ENCODE data around the gene HECW1.

DNA sequence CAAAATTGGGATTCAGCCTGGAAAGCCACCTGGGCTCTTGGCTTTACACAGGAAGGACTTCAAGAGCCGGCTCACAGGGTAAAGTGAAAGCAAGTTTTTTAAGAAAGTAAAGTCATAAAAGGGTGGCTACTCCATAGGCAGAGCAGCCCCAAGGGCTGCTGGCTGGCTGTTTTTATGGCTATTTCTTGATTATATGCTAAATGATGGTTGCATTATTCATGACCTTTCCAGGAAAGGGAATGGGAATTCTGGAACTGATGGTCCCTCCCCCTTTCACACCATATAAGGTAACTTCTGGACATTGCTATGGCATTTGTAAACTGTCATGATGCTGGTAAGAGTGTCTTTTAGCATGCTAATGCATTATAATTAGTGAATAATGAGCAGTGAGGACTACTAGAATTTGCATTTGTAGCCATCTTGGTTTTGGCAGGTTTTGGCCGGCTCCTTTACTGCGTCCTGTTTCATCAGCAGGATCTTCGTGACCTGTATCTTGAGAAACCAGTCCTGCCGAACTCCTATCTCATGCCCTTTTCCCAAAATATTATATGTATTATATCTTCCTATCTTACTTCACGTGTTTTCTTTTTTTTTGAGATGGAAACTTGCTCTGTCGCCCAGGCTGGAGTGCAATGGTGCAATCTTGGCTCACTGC lies 80.5 kb downstream of the HECW1 start:
- TF ChIP-seq ELF4 (IDR thresholded peaks at IDR 0.05), result no peak
- no peak for TF ChIP-seq FOXM1 (IDR thresholded peaks at IDR 0.05; ENCODE audit: borderline replicate concordance)
- TF ChIP-seq, protein P1, sequence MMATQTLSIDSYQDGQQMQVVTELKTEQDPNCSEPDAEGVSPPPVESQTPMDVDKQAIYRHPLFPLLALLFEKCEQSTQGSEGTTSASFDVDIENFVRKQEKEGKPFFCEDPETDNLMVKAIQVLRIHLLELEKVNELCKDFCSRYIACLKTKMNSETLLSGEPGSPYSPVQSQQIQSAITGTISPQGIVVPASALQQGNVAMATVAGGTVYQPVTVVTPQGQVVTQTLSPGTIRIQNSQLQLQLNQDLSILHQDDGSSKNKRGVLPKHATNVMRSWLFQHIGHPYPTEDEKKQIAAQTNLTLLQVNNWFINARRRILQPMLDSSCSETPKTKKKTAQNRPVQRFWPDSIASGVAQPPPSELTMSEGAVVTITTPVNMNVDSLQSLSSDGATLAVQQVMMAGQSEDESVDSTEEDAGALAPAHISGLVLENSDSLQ (IDR thresholded peaks at IDR 0.05), result no peak
- TF ChIP-seq BHLHE40 (IDR thresholded peaks at IDR 0.05; ENCODE audit: borderline replicate concordance), result no peak
- TF ChIP-seq SP1 (IDR thresholded peaks at IDR 0.05), result no peak
- TF ChIP-seq NFRKB (IDR thresholded peaks at IDR 0.05), result no peak

All from HEK293T (cell line).